HG03039 (cell line): ENCODE measurements around the gene PHLDB2.
A peak's percentile ranks its signal among the peaks of the same experiment; 100 is the strongest.

ENCODE experiments used
- ATAC-seq: cut with Tn5 transposase; IDR thresholded peaks from one replicate; pipeline ENCODE4 v1.9.1; 2021; ENCODE audit warnings: mild to moderate bottlenecking, moderate library complexity; ENCODE audit not compliant: unreplicated experiment

The PHLDB2 gene

GRCh38 chr3:111989061-111989678 is 130.1 kb downstream of the PHLDB2 start:
- peak; percentile 77 for ATAC-seq

GRCh38 chr3:111993038-111993437 is 134.0 kb downstream of the PHLDB2 start:
- ATAC-seq, result no peak

GRCh38 chr3:111998636-111999483 is 139.8 kb downstream of the PHLDB2 start, which contains the start of gene TAGLN3:
Gene TAGLN3 (plus strand): TSS chr3:111998922. CDS start chr3:111999423, 501 bp downstream.
- no peak for ATAC-seq

- ATAC-seq, result no peak
These were observed 140.6 kb downstream of the PHLDB2 start for GRCh38 chr3:111999484-112000324.

DNA sequence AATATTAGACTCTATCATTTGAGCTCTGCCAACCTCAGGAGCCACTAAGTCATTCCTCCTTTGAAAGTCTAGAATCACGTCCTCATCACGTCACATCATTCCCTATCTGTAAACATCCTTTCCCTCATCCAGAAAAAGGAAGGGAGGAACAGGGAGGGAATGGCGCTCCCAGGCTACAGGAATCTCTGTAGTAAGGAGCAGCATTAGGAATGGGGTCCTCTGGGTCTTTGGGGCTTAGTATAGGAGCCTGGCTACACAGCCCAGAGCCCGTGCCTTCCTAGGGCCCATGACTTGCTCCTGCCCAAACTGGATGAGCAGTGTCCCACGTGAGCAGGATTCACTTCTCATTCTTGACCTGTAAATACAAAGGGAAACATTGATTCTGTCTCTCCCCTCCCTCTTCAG is 141.3 kb downstream of the PHLDB2 start:
- no peak for ATAC-seq

- ATAC-seq, result no peak
These were observed 141.9 kb downstream of the PHLDB2 start for GRCh38 chr3:112000966-112001365.

GRCh38 chr3:112001526-112001925 is 142.5 kb downstream of the PHLDB2 start:
- ATAC-seq, result no peak

DNA sequence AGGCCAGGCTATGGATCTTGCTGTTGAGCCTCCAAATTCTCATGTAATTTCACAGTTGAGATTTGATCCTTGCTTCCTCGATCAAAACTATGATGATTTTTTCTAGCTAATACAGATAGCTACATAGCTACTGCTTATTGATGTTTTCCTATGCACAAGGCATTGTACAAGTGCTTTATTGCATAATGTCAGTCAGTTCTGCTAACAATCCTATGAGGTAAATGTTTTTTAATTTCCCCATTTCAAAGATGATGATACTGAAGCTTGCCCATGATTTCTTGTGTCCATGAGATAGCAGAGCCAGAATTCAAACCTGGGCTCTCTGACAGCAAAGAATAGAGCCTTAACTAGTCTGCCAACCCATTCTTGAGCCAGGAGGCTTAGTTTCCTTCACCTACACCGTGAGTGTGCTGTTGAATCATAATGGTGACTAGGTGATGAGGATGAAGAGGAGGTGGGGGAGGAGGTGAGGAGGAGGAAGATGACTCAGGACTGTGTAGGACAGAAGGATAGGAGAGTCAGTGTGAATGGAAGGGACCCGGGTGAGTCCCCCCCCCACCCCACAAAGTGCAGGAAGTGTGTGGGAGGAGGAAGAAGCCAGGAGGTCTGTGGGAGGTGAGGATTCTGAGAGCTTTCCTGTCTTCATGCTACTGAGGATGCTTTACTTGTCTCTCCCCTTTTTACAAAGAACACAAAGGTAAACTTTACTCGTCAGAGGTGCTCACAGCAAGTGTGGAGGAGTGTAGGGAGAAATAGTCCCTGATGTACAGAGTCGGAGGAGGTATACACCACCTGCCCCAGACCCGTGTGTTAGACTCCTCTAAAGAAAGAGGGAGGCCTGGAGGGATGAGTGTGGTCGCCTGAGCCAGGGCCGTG is 143.3 kb downstream of the PHLDB2 start:
- ATAC-seq, result no peak

DNA sequence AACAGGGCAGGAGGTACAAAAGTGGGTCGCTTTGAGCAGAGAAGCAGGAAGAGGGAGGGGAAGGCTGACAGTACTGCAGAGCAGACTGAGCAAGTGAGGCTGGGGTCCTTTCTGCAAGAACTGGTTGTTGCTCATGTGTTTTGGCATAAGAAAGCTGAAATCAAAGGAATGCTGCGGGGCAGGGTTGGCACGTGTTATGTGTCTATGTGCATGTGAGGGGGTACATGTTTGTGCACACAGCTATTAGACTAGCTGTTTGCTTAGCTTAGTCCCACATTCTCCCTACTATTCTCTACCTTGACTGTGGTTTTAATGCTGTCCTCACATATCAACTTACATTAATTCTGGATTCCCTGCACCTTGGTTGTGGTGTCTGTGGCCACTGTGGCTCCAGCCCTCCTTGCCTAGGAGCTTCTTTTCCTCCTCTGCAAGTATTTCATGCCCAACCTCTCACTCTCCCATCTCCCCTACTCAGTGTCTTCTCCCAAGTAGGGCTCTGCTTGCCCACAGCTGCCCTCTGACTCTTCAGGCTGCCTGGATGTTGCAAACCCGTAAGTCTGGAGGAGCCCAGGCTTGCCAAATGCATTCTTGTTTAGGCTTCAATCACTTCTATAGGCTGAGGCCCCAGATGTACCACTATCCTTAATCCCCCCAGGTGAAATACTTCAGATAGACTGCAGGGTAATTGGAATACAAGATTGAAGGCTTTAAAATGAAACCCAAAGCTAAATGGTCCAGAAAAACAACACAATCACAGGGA is 144.4 kb downstream of the PHLDB2 start:
- no peak for ATAC-seq

- ATAC-seq, result no peak
These were observed 145.1 kb downstream of the PHLDB2 start for GRCh38 chr3:112004187-112004586.

DNA sequence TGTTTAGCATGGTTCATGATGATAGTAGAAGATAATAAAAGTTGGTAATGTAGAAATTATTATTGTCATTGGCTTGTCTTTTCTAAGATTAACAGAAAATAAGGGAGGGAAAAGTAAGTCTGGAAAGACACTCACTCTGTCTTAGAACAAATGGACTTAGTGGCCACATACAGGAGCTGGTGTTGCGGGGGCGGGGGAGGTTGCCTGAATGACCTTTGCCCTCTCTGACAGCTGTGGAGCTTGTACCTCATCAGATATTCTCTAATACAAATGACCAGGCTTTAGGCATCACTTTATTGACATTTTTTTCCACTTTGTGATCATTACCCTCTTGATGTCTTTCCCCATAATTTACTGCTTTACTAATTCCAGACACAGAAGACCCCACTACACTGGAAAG is 145.6 kb downstream of the PHLDB2 start:
- no peak for ATAC-seq

- ATAC-seq, result no peak
These were observed 146.1 kb downstream of the PHLDB2 start for GRCh38 chr3:112005091-112005672.

GRCh38 chr3:112007633-112008032 is 148.6 kb downstream of the PHLDB2 start:
- ATAC-seq, result no peak

GRCh38 chr3:112009670-112010069 is 150.6 kb downstream of the PHLDB2 start:
- ATAC-seq, result no peak

DNA sequence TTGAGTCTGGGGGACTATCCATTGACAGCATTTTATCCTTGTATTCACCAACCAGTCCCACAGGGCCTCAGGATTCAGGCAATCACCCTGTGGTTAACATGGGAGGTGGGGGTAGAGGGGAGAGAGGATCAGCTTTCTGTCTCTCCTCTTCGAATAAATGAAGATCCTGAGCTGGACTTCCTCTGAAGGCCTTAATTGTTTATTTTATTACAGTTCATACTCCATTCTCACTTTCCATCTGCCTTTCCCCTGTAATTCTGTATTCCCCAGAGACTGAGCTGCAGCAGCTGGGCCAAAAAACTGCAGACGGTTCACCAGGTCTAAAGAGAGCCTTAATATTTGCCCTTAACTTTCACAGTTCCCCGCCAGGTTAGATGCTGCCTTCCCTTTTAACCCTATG is 151.6 kb downstream of the PHLDB2 start:
- ATAC-seq, result no peak

DNA sequence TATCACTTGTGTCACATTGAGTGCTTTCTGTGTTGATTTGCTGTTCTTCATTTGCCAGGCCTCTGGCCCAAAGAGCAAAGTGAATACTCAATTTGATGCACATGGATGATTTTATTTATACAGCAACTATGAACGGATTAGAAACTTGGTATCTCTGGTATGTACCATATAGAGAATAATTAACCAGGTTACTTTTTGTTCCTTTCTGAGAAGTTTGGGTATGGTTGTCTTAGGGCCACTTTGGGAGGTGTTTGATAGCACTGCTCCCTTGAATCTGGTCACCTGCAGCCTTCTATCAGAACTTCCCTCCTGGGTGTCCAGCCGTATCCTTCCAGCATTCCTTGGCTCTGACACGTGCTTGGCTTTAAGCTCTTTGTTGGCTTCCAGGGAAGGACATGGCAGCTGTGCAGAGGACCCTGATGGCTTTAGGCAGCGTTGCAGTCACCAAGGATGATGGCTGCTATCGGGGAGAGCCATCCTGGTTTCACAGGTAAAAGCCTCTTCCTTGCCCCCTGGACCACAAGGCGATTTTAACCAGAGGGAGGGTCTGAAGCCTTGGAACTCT is 152.4 kb downstream of the PHLDB2 start:
- ATAC-seq, result no peak

DNA sequence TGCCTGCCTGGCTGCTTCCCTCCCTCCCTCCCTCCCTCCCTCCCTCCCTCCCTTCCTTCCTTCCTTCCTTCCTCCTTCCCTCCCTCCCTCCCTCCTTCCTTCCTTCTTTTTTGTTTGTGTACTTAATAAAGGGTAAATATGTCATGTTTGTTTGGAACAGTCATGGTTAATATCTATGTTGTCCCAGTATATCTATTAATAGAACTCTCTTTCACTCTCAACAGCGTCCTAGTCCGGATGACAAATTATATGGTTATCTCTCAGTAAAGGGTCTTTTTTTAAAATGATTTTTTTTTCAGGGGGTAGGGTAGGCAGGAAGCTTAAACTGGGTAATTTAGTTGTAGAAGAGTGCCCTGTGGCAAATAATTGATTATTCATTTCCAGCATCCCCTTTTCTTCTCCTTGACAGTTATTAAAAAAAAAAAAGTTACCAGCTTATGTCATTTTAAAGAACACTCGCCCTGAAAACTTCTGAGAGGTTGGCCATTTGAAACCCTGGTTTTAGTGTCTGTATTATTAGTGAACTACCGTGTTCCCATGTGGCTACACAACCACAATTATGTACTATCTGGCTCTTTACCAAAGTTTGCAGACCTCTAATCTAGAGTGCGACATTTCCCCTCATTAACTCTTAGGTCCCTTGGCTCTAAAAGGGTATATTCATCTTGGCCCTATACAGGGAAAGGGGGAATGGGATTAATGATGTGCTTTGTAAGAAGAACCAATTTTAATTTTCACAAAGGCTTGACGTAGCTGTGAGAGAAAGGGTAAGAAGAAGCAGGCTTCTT is 153.3 kb downstream of the PHLDB2 start:
- no peak for ATAC-seq

- ATAC-seq, result peak; percentile 73
These were observed 154.2 kb downstream of the PHLDB2 start for GRCh38 chr3:112013058-112013783.
